K562 (cell line): ENCODE measurements around the gene ABCA4.

Experiments
- CBX2 ChIP-seq: fragments of 200-600 bp; sonication (generic); IDR thresholded peaks from one replicate; pipeline ENCODE4 v1.6.1; 2012; ENCODE audit warnings: mild to moderate bottlenecking, low read length, inconsistent platforms; ENCODE audit not compliant: insufficient read depth, poor library complexity, severe bottlenecking
- CBX5 ChIP-seq: IDR thresholded peaks from 2 replicates; pipeline ENCODE4 v1.6.1; 2014; ENCODE audit warnings: low read depth, borderline replicate concordance
- CCAR2 ChIP-seq: fragments of 200-400 bp; formaldehyde crosslinking; IDR thresholded peaks from 2 replicates; pipeline ENCODE4 v1.6.1; 2017; ENCODE audit warnings: mild to moderate bottlenecking, low read depth, low read length
- EZH2 ChIP-seq: IDR thresholded peaks from 2 replicates; pipeline ENCODE4 v1.6.1; 2012; ENCODE audit warnings: low read depth, mild to moderate bottlenecking, inconsistent platforms, low read length, borderline replicate concordance
- GABPB1 ChIP-seq: sonication (generic); formaldehyde crosslinking; IDR thresholded peaks from 2 replicates; pipeline ENCODE4 v1.8.0; 2022; ENCODE audit warnings: mild to moderate bottlenecking, missing genetic modification reagents
- NR1H2 ChIP-seq: sonication (generic); formaldehyde crosslinking; IDR thresholded peaks from 2 replicates; pipeline ENCODE4 v1.4.0; 2020; ENCODE audit warnings: mild to moderate bottlenecking, missing genetic modification reagents
- SIRT6 ChIP-seq: IDR thresholded peaks from one replicate; pipeline ENCODE4 v1.6.1; 2012; ENCODE audit warnings: low read depth, mild to moderate bottlenecking, control low read depth, inconsistent platforms, low read length, moderate library complexity
- TCFL5 ChIP-seq: fragments of 250-450 bp; sonication (Bioruptor Pico); conservative IDR thresholded peaks from 2 replicates; pipeline ENCODE4 v1.6.1; 2021; ENCODE audit warnings: mild to moderate bottlenecking, moderate library complexity, matching md5 sums
- ZBTB7A ChIP-seq: IDR thresholded peaks from 2 replicates; pipeline ENCODE4 v1.6.1; 2011; ENCODE audit warnings: low read depth, mild to moderate bottlenecking, low read length, moderate library complexity, borderline replicate concordance; ENCODE audit not compliant: control insufficient read depth
- TF ChIP-seq, protein P1 (sequence below), 3 experiments: IDR thresholded peaks in 2 of 3; conservative IDR thresholded peaks in 1 of 3; 2 replicates each; pipeline ENCODE4 v1.5.1; 2011 to 2012; ENCODE audit warnings: low read length in 3 of 3, mild to moderate bottlenecking in 3 of 3, control low read depth in 2 of 3, improper control_type of control experiment in 1 of 3, inconsistent platforms in 1 of 3, low read depth in 1 of 3, mixed read lengths in 1 of 3, moderate library complexity in 1 of 3; ENCODE audit not compliant: insufficient read depth in 2 of 3
- TF ChIP-seq, protein P2 (sequence below): sonication (generic); formaldehyde crosslinking; IDR thresholded peaks from 2 replicates; pipeline ENCODE4 v1.8.0; 2023; ENCODE audit warnings: mild to moderate bottlenecking, missing genetic modification reagents
- TF ChIP-seq, protein P3 (sequence below): sonication (generic); formaldehyde crosslinking; IDR thresholded peaks from 2 replicates; pipeline ENCODE4 v1.8.1; 2022; ENCODE audit warnings: missing genetic modification reagents
- TF ChIP-seq, protein P4 (sequence below): sonication (generic); formaldehyde crosslinking; IDR thresholded peaks from 2 replicates; pipeline ENCODE4 v1.8.1; 2023; ENCODE audit warnings: mild to moderate bottlenecking, missing genetic modification reagents

DNA sequence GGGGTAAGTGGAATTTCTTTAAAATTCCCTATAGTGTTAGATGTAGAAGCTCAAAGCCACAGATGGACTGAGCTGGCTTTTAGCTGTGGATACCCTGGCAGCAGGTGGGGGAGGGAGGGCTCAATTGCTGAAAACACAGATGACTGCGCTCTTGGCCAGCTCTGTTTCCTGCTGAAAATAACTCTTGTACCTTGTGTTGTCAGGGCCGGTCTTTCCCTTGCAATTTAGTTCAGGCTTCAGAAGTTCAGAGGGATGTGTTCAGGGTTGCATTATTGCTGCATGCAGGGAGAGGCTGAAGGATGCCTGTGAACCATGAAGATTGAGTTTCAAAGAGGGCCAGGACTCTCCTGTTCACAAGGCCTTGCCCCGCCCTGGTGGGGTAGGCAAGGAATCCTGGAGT lies 153.6 kb downstream of the ABCA4 start:
- no peak for TF ChIP-seq CBX2
- no peak for TF ChIP-seq EZH2
- TF ChIP-seq, protein P1, sequence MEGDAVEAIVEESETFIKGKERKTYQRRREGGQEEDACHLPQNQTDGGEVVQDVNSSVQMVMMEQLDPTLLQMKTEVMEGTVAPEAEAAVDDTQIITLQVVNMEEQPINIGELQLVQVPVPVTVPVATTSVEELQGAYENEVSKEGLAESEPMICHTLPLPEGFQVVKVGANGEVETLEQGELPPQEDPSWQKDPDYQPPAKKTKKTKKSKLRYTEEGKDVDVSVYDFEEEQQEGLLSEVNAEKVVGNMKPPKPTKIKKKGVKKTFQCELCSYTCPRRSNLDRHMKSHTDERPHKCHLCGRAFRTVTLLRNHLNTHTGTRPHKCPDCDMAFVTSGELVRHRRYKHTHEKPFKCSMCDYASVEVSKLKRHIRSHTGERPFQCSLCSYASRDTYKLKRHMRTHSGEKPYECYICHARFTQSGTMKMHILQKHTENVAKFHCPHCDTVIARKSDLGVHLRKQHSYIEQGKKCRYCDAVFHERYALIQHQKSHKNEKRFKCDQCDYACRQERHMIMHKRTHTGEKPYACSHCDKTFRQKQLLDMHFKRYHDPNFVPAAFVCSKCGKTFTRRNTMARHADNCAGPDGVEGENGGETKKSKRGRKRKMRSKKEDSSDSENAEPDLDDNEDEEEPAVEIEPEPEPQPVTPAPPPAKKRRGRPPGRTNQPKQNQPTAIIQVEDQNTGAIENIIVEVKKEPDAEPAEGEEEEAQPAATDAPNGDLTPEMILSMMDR (IDR thresholded peaks at IDR 0.05 in 2 of 3, conservative IDR thresholded peaks at IDR 0.05 in 1 of 3; ENCODE audit: insufficient read depth in 2 of 3, low read depth in 1 of 3, low read length in 3 of 3) = no peak
- no peak for TF ChIP-seq GABPB1 (CRISPR knock-in tag)
- no peak for TF ChIP-seq TCFL5 (CRISPR knock-in tag)
- TF ChIP-seq, protein P2, sequence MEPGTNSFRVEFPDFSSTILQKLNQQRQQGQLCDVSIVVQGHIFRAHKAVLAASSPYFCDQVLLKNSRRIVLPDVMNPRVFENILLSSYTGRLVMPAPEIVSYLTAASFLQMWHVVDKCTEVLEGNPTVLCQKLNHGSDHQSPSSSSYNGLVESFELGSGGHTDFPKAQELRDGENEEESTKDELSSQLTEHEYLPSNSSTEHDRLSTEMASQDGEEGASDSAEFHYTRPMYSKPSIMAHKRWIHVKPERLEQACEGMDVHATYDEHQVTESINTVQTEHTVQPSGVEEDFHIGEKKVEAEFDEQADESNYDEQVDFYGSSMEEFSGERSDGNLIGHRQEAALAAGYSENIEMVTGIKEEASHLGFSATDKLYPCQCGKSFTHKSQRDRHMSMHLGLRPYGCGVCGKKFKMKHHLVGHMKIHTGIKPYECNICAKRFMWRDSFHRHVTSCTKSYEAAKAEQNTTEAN (CRISPR knock-in tag) = no peak
- no peak for TF ChIP-seq ZBTB7A
- TF ChIP-seq, protein P3, sequence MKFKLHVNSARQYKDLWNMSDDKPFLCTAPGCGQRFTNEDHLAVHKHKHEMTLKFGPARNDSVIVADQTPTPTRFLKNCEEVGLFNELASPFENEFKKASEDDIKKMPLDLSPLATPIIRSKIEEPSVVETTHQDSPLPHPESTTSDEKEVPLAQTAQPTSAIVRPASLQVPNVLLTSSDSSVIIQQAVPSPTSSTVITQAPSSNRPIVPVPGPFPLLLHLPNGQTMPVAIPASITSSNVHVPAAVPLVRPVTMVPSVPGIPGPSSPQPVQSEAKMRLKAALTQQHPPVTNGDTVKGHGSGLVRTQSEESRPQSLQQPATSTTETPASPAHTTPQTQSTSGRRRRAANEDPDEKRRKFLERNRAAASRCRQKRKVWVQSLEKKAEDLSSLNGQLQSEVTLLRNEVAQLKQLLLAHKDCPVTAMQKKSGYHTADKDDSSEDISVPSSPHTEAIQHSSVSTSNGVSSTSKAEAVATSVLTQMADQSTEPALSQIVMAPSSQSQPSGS (CRISPR knock-in tag) = no peak
- TF ChIP-seq CCAR2 = no peak
- TF ChIP-seq SIRT6 = no peak
- TF ChIP-seq, protein P4, sequence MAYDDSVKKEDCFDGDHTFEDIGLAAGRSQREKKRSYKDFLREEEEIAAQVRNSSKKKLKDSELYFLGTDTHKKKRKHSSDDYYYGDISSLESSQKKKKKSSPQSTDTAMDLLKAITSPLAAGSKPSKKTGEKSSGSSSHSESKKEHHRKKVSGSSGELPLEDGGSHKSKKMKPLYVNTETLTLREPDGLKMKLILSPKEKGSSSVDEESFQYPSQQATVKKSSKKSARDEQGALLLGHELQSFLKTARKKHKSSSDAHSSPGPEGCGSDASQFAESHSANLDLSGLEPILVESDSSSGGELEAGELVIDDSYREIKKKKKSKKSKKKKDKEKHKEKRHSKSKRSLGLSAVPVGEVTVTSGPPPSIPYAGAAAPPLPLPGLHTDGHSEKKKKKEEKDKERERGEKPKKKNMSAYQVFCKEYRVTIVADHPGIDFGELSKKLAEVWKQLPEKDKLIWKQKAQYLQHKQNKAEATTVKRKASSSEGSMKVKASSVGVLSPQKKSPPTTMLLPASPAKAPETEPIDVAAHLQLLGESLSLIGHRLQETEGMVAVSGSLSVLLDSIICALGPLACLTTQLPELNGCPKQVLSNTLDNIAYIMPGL (CRISPR knock-in tag) = no peak
- TF ChIP-seq NR1H2 = no peak
- TF ChIP-seq CBX5 = no peak
